HepG2 (cell line): ENCODE results near the gene PPP2R5C.

Source experiments
- KDM5B ChIP-seq: sonication (generic); formaldehyde crosslinking; IDR thresholded peaks from 2 replicates; pipeline ENCODE4 v1.4.0; 2020; ENCODE audit warnings: missing genetic modification reagents, mild to moderate bottlenecking, borderline replicate concordance
- ZNF740 ChIP-seq: sonication (generic); formaldehyde crosslinking; IDR thresholded peaks from 2 replicates; pipeline ENCODE4 v1.4.0; 2020; ENCODE audit warnings: missing genetic modification reagents
- ZNF776 ChIP-seq: sonication (generic); formaldehyde crosslinking; IDR thresholded peaks from 2 replicates; pipeline ENCODE4 v1.4.0; 2020; ENCODE audit warnings: mild to moderate bottlenecking, missing genetic modification reagents

DNA sequence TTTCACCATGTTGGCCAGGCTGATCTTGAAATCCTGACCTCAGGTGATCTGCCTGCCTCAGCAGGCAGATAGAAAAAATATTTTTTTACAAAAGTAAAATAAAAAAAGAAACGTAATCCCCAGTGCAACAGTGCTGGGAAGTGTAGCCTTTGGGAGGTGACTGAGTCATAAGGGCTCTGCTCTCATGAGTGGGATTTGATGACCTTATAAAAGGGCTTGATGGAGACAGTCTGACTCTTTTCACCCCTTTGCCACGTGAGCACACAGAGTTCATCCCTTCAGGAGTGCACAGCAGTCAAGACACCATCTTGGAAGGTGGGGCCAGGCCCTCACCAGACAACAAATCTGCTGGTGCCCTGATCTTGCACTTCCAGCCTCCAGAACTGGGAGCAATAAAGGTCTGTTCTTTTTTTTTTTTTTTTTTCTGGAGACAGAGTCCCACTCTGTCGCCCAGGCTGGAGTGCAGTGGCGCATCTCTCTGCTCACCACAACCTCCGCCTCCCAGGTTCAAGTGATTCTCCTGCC, 178.2 kb downstream of the PPP2R5C start:
- no peak for TF ChIP-seq KDM5B (CRISPR knock-in tag)
- TF ChIP-seq ZNF776 (CRISPR knock-in tag), result no peak
- TF ChIP-seq ZNF740 (CRISPR knock-in tag), result no peak
